Measurements from ENCODE around the gene CCDC74A.
A peak's percentile ranks its signal among the peaks of the same experiment; 100 is the strongest.
"Not testable (repeated sequence)": the region's sequence is repeated elsewhere in the genome, so short reads cannot be mapped to it uniquely, and the experiment has no call there.

The CCDC74A gene

GRCh38 chr2:131516011-131516410 is 11.7 kb upstream of the CCDC74A start:
- H2AFZ ChIP-seq (ENCODE audit: low read length), result no peak overlapping the region
- H3K4me1 ChIP-seq (ENCODE audit: insufficient read depth, low read length, poor library complexity, severe bottlenecking), result no peaks in the 10 kb centered on the region
- H3K4me2 ChIP-seq (ENCODE audit: low read depth, low read length, poor library complexity, severe bottlenecking), result no peak overlapping the region
- H4K20me1 ChIP-seq (ENCODE audit: insufficient read depth, low read length, poor library complexity, severe bottlenecking), result no peaks in the 10 kb centered on the region
- H3K79me2 ChIP-seq (ENCODE audit: insufficient read depth, low read length), result no peaks in the 10 kb centered on the region
- H3K9ac ChIP-seq (ENCODE audit: low read depth, low read length, poor library complexity, severe bottlenecking), result no peak overlapping the region
- no peaks in the 10 kb centered on the region for H3K9me3 ChIP-seq (ENCODE audit: insufficient read depth, low read depth, low read length)
- no peaks in the 10 kb centered on the region for H3K9me2 ChIP-seq (replicated peaks; ENCODE audit: low read depth, low read length)
- no peak for TF ChIP-seq EZH2phosphoT487 (IDR thresholded peaks at IDR 0.05; ENCODE audit: borderline replicate concordance)
- TF ChIP-seq CTCF (conservative IDR thresholded peaks at IDR 0.05; ENCODE audit: low read length), result no peak
- H3F3A ChIP-seq (ENCODE audit: low read depth), result no peaks in the 10 kb centered on the region
- H3K36me3 ChIP-seq (ENCODE audit: insufficient read depth, low read length), result peaks cover 21% of the 10 kb centered on the region; the same call in 1 of the 2 replicates
- no peak overlapping the region for H3K4me3 ChIP-seq (ENCODE audit: low read length, poor library complexity, severe bottlenecking)
- H3K27me3 ChIP-seq (ENCODE audit: insufficient read depth, low read length, poor library complexity, severe bottlenecking), result no peaks in the 10 kb centered on the region

GRCh38 chr2:131516621-131517020 is 11.1 kb upstream of the CCDC74A start:
- not testable (repeated sequence) for H4K20me1 ChIP-seq (ENCODE audit: insufficient read depth, low read length, poor library complexity, severe bottlenecking); H3K4me1 ChIP-seq (ENCODE audit: insufficient read depth, low read length, poor library complexity, severe bottlenecking); H3K9ac ChIP-seq (ENCODE audit: low read depth, low read length, poor library complexity, severe bottlenecking); H3K79me2 ChIP-seq (ENCODE audit: insufficient read depth, low read length); H3K27me3 ChIP-seq (ENCODE audit: insufficient read depth, low read length, poor library complexity, severe bottlenecking); H3K4me3 ChIP-seq (ENCODE audit: low read length, poor library complexity, severe bottlenecking); H3K9me3 ChIP-seq (ENCODE audit: insufficient read depth, low read depth, low read length); H2AFZ ChIP-seq (ENCODE audit: low read length); H3F3A ChIP-seq (ENCODE audit: low read depth); H3K4me2 ChIP-seq (ENCODE audit: low read depth, low read length, poor library complexity, severe bottlenecking); H3K9me2 ChIP-seq (replicated peaks; ENCODE audit: low read depth, low read length)
- peak; percentile 35 for TF ChIP-seq CTCF (conservative IDR thresholded peaks at IDR 0.05; ENCODE audit: low read length)
- peaks cover 21% of the 10 kb centered on the region; the same call in 1 of the 2 replicates for H3K36me3 ChIP-seq (ENCODE audit: insufficient read depth, low read length)

- Histone ChIP-seq H3K9me2 (replicated peaks; ENCODE audit: low read depth, low read length) (no peaks in the 10 kb centered on the region), H3K9ac (ENCODE audit: low read depth, low read length, poor library complexity, severe bottlenecking) (no peak overlapping the region), H3K36me3 (ENCODE audit: insufficient read depth, low read length) (peaks cover 23% of the 10 kb centered on the region; the same call in 1 of the 2 replicates), H3F3A (ENCODE audit: low read depth) (no peaks in the 10 kb centered on the region), H4K20me1 (ENCODE audit: insufficient read depth, low read length, poor library complexity, severe bottlenecking) (no peaks in the 10 kb centered on the region), H3K4me3 (ENCODE audit: low read length, poor library complexity, severe bottlenecking) (no peak overlapping the region), H2AFZ (ENCODE audit: low read length) (no peak overlapping the region), H3K4me2 (ENCODE audit: low read depth, low read length, poor library complexity, severe bottlenecking) (no peak overlapping the region), H3K4me1 (ENCODE audit: insufficient read depth, low read length, poor library complexity, severe bottlenecking) (no peaks in the 10 kb centered on the region), H3K79me2 (ENCODE audit: insufficient read depth, low read length) (no peaks in the 10 kb centered on the region), H3K27me3 (ENCODE audit: insufficient read depth, low read length, poor library complexity, severe bottlenecking) (no peaks in the 10 kb centered on the region), H3K9me3 (ENCODE audit: insufficient read depth, low read depth, low read length) (no peaks in the 10 kb centered on the region)
- TF ChIP-seq EZH2phosphoT487 (IDR thresholded peaks at IDR 0.05; ENCODE audit: borderline replicate concordance), result no peak
- TF ChIP-seq CTCF (conservative IDR thresholded peaks at IDR 0.05; ENCODE audit: low read length), result no peak
These were observed 10.4 kb upstream of the CCDC74A start for GRCh38 chr2:131517106-131517831.

GRCh38 chr2:131517856-131518255 is 9.8 kb upstream of the CCDC74A start:
- peaks cover 18% of the 10 kb centered on the region; the same call in 1 of the 2 replicates for H3K36me3 ChIP-seq (ENCODE audit: insufficient read depth, low read length)
- H3K9me3 ChIP-seq (ENCODE audit: insufficient read depth, low read depth, low read length); H2AFZ ChIP-seq (ENCODE audit: low read length); H3K9me2 ChIP-seq (replicated peaks; ENCODE audit: low read depth, low read length); H3F3A ChIP-seq (ENCODE audit: low read depth); H4K20me1 ChIP-seq (ENCODE audit: insufficient read depth, low read length, poor library complexity, severe bottlenecking); H3K4me3 ChIP-seq (ENCODE audit: low read length, poor library complexity, severe bottlenecking); H3K79me2 ChIP-seq (ENCODE audit: insufficient read depth, low read length); H3K4me2 ChIP-seq (ENCODE audit: low read depth, low read length, poor library complexity, severe bottlenecking); H3K9ac ChIP-seq (ENCODE audit: low read depth, low read length, poor library complexity, severe bottlenecking); H3K4me1 ChIP-seq (ENCODE audit: insufficient read depth, low read length, poor library complexity, severe bottlenecking); H3K27me3 ChIP-seq (ENCODE audit: insufficient read depth, low read length, poor library complexity, severe bottlenecking): not testable (repeated sequence)

GRCh38 chr2:131518531-131518930 is 9.2 kb upstream of the CCDC74A start:
- peaks cover 18% of the 10 kb centered on the region; the same call in 1 of the 2 replicates for H3K36me3 ChIP-seq (ENCODE audit: insufficient read depth, low read length)
- not testable (repeated sequence) for H3K9me2 ChIP-seq (replicated peaks; ENCODE audit: low read depth, low read length); H3F3A ChIP-seq (ENCODE audit: low read depth); H3K4me3 ChIP-seq (ENCODE audit: low read length, poor library complexity, severe bottlenecking); H4K20me1 ChIP-seq (ENCODE audit: insufficient read depth, low read length, poor library complexity, severe bottlenecking); H3K4me1 ChIP-seq (ENCODE audit: insufficient read depth, low read length, poor library complexity, severe bottlenecking); H3K4me2 ChIP-seq (ENCODE audit: low read depth, low read length, poor library complexity, severe bottlenecking); H3K79me2 ChIP-seq (ENCODE audit: insufficient read depth, low read length); H3K9me3 ChIP-seq (ENCODE audit: insufficient read depth, low read depth, low read length); H3K27me3 ChIP-seq (ENCODE audit: insufficient read depth, low read length, poor library complexity, severe bottlenecking); H3K9ac ChIP-seq (ENCODE audit: low read depth, low read length, poor library complexity, severe bottlenecking); H2AFZ ChIP-seq (ENCODE audit: low read length)
